NT2/D1 (cell line): ENCODE data around the gene PLCH2.
"Not testable (repeated sequence)": the region's sequence is repeated elsewhere in the genome, so short reads cannot be mapped to it uniquely, and the experiment has no call there.

ENCODE experiments used
- DNase-seq: peaks from one replicate; pipeline ENCODE4 v3.0.0-alpha.2; 2011; ENCODE audit warnings: low read depth, low spot score
- H3K27me3 ChIP-seq: 2 replicates; pipeline ENCODE4 v1.6.0; 2011; ENCODE audit warnings: mild to moderate bottlenecking; ENCODE audit not compliant: insufficient read length, insufficient read depth
- H3K36me3 ChIP-seq: 2 replicates; pipeline ENCODE4 v1.6.1; 2011; ENCODE audit warnings: mild to moderate bottlenecking, low read length, mixed read lengths; ENCODE audit not compliant: insufficient read depth, insufficient read length
- H3K4me1 ChIP-seq: 2 replicates; pipeline ENCODE4 v1.5.1; 2011; ENCODE audit not compliant: insufficient read depth, insufficient read length
- H3K4me3 ChIP-seq: 2 replicates; pipeline ENCODE4 v1.5.1; 2011; ENCODE audit warnings: low read depth; ENCODE audit not compliant: insufficient read length
- H3K9ac ChIP-seq: 2 replicates; pipeline ENCODE4 v1.6.0; 2011; ENCODE audit warnings: low read depth; ENCODE audit not compliant: insufficient read length
- H3K9me3 ChIP-seq: 2 replicates; pipeline ENCODE4 v1.5.1; 2011; ENCODE audit warnings: mild to moderate bottlenecking, low read length; ENCODE audit not compliant: insufficient read depth
- SUZ12 ChIP-seq: IDR thresholded peaks from 2 replicates; pipeline ENCODE4 v1.6.1; 2011; ENCODE audit not compliant: insufficient read length, insufficient read depth; ENCODE audit errors: extremely low read depth
- YY1 ChIP-seq: IDR thresholded peaks from 2 replicates; pipeline ENCODE4 v1.6.1; 2011; ENCODE audit not compliant: insufficient read length, insufficient read depth
- ZNF274 ChIP-seq: IDR thresholded peaks from 2 replicates; pipeline ENCODE4 v1.6.1; 2011; ENCODE audit warnings: mild to moderate bottlenecking, low read depth, low read length

The PLCH2 gene

GRCh38 chr1:2546515-2547209, 70.6 kb downstream of the PLCH2 start:
- Histone ChIP-seq H3K4me3 (peak overlapping the region; percentile 61), H3K9ac (peak overlapping the region; percentile 85), H3K9me3 (no peaks in the 10 kb centered on the region)

GRCh38 chr1:2547210-2548067, 71.3 kb downstream of the PLCH2 start:
- H3K4me1 ChIP-seq, result peaks cover 19% of the 10 kb centered on the region
- no peak for DNase-seq
- H3K27me3 ChIP-seq, result peaks cover 10% of the 10 kb centered on the region
- no peaks in the 10 kb centered on the region for H3K9me3 ChIP-seq
- H3K36me3 ChIP-seq, result no peaks in the 10 kb centered on the region
- H3K9ac ChIP-seq, result peak overlapping the region; percentile 85
- peak overlapping the region; percentile 61 for H3K4me3 ChIP-seq
- TF ChIP-seq YY1 (peak; percentile 53), ZNF274 (no peak), SUZ12 (no peak)

More at GRCh38 chr1:2546515-2547209, 70.6 kb downstream of the PLCH2 start:
- no peak for DNase-seq
- Histone ChIP-seq H3K36me3 (no peaks in the 10 kb centered on the region), H3K4me1 (peaks cover 19% of the 10 kb centered on the region), H3K27me3 (peaks cover 18% of the 10 kb centered on the region)
- TF ChIP-seq YY1 (no peak), ZNF274 (no peak), SUZ12 (no peak)

GRCh38 chr1:2548068-2548589, 72.0 kb downstream of the PLCH2 start:
- H3K36me3 ChIP-seq, result no peaks in the 10 kb centered on the region
- H3K4me1 ChIP-seq, result peaks cover 15% of the 10 kb centered on the region
- no peak overlapping the region for H3K4me3 ChIP-seq
- no peak for DNase-seq
- H3K9me3 ChIP-seq, result no peaks in the 10 kb centered on the region
- no peak for TF ChIP-seq SUZ12
- no peak for TF ChIP-seq ZNF274
- no peak for TF ChIP-seq YY1
- H3K9ac ChIP-seq, result peak overlapping the region; percentile 64
- H3K27me3 ChIP-seq, result peaks cover 5% of the 10 kb centered on the region

GRCh38 chr1:2549367-2550029, 73.4 kb downstream of the PLCH2 start:
- H3K9me3 ChIP-seq, H3K4me1 ChIP-seq, H3K9ac ChIP-seq, H3K4me3 ChIP-seq, H3K27me3 ChIP-seq, H3K36me3 ChIP-seq, DNase-seq: not testable (repeated sequence)

- H3K9me3 ChIP-seq, H3K36me3 ChIP-seq, DNase-seq, H3K4me1 ChIP-seq, H3K9ac ChIP-seq, H3K4me3 ChIP-seq, H3K27me3 ChIP-seq: not testable (repeated sequence)
Observed at GRCh38 chr1:2550309-2550861, 74.3 kb downstream of the PLCH2 start.

- not testable (repeated sequence) for H3K4me3 ChIP-seq, H3K4me1 ChIP-seq, DNase-seq, H3K27me3 ChIP-seq, H3K36me3 ChIP-seq, H3K9me3 ChIP-seq, H3K9ac ChIP-seq
Observed at GRCh38 chr1:2551544-2551943, 75.5 kb downstream of the PLCH2 start.

GRCh38 chr1:2552189-2552588, 76.1 kb downstream of the PLCH2 start:
- Histone ChIP-seq H3K4me1 (peaks cover 3% of the 10 kb centered on the region), H3K36me3 (no peaks in the 10 kb centered on the region), H3K9ac (no peak overlapping the region), H3K27me3 (no peaks in the 10 kb centered on the region), H3K9me3 (no peaks in the 10 kb centered on the region), H3K4me3 (no peak overlapping the region)
- DNase-seq, result no peak
- TF ChIP-seq SUZ12, result no peak
- no peak for TF ChIP-seq YY1
- TF ChIP-seq ZNF274, result no peak

GRCh38 chr1:2553076-2553475, 77.0 kb downstream of the PLCH2 start:
- H3K9me3 ChIP-seq, H3K36me3 ChIP-seq, H3K9ac ChIP-seq, H3K27me3 ChIP-seq, DNase-seq, H3K4me3 ChIP-seq, H3K4me1 ChIP-seq: not testable (repeated sequence)
